ENCODE measurements around the gene ORMDL3. TPM values are rescaled to one million over a fixed set of nuclear protein-coding genes. Genes with fewer than 3 reads are reported as not detected.
A peak's percentile ranks its signal among the peaks of the same experiment; 100 is the strongest.

Gene ORMDL3
- total and polyA plus RNA-seq, 2 experiments from 2014 or later: 56.4 to 73.3 TPM

- H3K4me1 ChIP-seq (ENCODE audit: insufficient read depth): peaks cover 9% of the 10 kb centered on the region
- no peaks in the 10 kb centered on the region for H3K9me3 ChIP-seq (ENCODE audit: low read depth)
- H2AFZ ChIP-seq: no peak overlapping the region
- no peaks in the 10 kb centered on the region for H3K36me3 ChIP-seq (replicated peaks; ENCODE audit: insufficient read depth, low read depth)
- 42% methylated on average over 7 of the region's 8 CpGs for WGBS (ENCODE audit: low lambda C conversion rate, missing lambda C conversion rate)
- TF ChIP-seq EZH2phosphoT487 (IDR thresholded peaks at IDR 0.05; ENCODE audit: low read depth, severe bottlenecking, unreplicated experiment): no peak
- no peak for TF ChIP-seq EZH2 (IDR thresholded peaks at IDR 0.05; ENCODE audit: borderline replicate concordance)
- no peaks in the 10 kb centered on the region for H3K79me2 ChIP-seq
- DNase-seq (ENCODE audit: low spot score): peak; percentile 35
- peak overlapping the region; percentile 23 for H3K27ac ChIP-seq
- no peaks in the 10 kb centered on the region for H3K27me3 ChIP-seq
- no peak overlapping the region for H3K4me3 ChIP-seq
- no peaks in the 10 kb centered on the region for H3K9me2 ChIP-seq (replicated peaks; ENCODE audit: insufficient read depth)
- no peak overlapping the region for H3K4me2 ChIP-seq
- no peaks in the 10 kb centered on the region for H4K20me1 ChIP-seq (ENCODE audit: insufficient read depth, poor library complexity, severe bottlenecking)
Observed at GRCh38 chr17:39960524-39961041, 33.2 kb upstream of the ORMDL3 start.

- TF ChIP-seq EZH2 (IDR thresholded peaks at IDR 0.05; ENCODE audit: borderline replicate concordance): no peak
- TF ChIP-seq CTCF (IDR thresholded peaks at IDR 0.05; ENCODE audit: poor library complexity): no peak
- no peak for TF ChIP-seq EZH2phosphoT487 (IDR thresholded peaks at IDR 0.05; ENCODE audit: low read depth, severe bottlenecking, unreplicated experiment)
- Histone ChIP-seq H3K79me2 (no peaks in the 10 kb centered on the region), H3K4me1 (ENCODE audit: insufficient read depth) (peaks cover 17% of the 10 kb centered on the region), H2AFZ (no peak overlapping the region), H3K27ac (no peak overlapping the region), H3K4me2 (no peak overlapping the region), H3K4me3 (no peak overlapping the region), H4K20me1 (ENCODE audit: insufficient read depth, poor library complexity, severe bottlenecking) (no peaks in the 10 kb centered on the region), H3K9me2 (replicated peaks; ENCODE audit: insufficient read depth) (no peaks in the 10 kb centered on the region), H3K9me3 (ENCODE audit: low read depth) (no peaks in the 10 kb centered on the region), H3K36me3 (replicated peaks; ENCODE audit: insufficient read depth, low read depth) (no peaks in the 10 kb centered on the region), H3K27me3 (no peaks in the 10 kb centered on the region)
- 53% methylated on average over 4 of the region's 4 CpGs for WGBS (ENCODE audit: low lambda C conversion rate, missing lambda C conversion rate)
- DNase-seq (ENCODE audit: low spot score): no peak
Observed at GRCh38 chr17:39955726-39956225, 28.4 kb upstream of the ORMDL3 start.

- Histone ChIP-seq H3K4me3 (no peak overlapping the region), H4K20me1 (ENCODE audit: insufficient read depth, poor library complexity, severe bottlenecking) (no peaks in the 10 kb centered on the region), H3K27ac (no peak overlapping the region), H3K9me2 (replicated peaks; ENCODE audit: insufficient read depth) (no peaks in the 10 kb centered on the region), H3K4me1 (ENCODE audit: insufficient read depth) (peaks cover 11% of the 10 kb centered on the region), H3K36me3 (replicated peaks; ENCODE audit: insufficient read depth, low read depth) (no peaks in the 10 kb centered on the region), H3K27me3 (no peaks in the 10 kb centered on the region), H3K9me3 (ENCODE audit: low read depth) (no peaks in the 10 kb centered on the region), H2AFZ (no peak overlapping the region), H3K4me2 (no peak overlapping the region), H3K79me2 (no peaks in the 10 kb centered on the region)
- WGBS (ENCODE audit: low lambda C conversion rate, missing lambda C conversion rate): 65% methylated on average over 3 of the region's 4 CpGs
- DNase-seq (ENCODE audit: low spot score): no peak
- TF ChIP-seq CTCF (IDR thresholded peaks at IDR 0.05; ENCODE audit: poor library complexity) (no peak), EZH2phosphoT487 (IDR thresholded peaks at IDR 0.05; ENCODE audit: low read depth, severe bottlenecking, unreplicated experiment) (no peak), EZH2 (IDR thresholded peaks at IDR 0.05; ENCODE audit: borderline replicate concordance) (no peak)
Observed at GRCh38 chr17:39954876-39955275, 27.5 kb upstream of the ORMDL3 start.

GRCh38 chr17:39953471-39953888 lies 26.1 kb upstream of the ORMDL3 start:
- H3K4me2 ChIP-seq: peak overlapping the region; percentile 89
- peak overlapping the region; percentile 11 for H3K4me3 ChIP-seq
- no peak for TF ChIP-seq EZH2phosphoT487 (IDR thresholded peaks at IDR 0.05; ENCODE audit: low read depth, severe bottlenecking, unreplicated experiment)
- TF ChIP-seq EZH2 (IDR thresholded peaks at IDR 0.05; ENCODE audit: borderline replicate concordance): no peak
- no peak for TF ChIP-seq CTCF (IDR thresholded peaks at IDR 0.05; ENCODE audit: poor library complexity)
- H3K9me2 ChIP-seq (replicated peaks; ENCODE audit: insufficient read depth): no peaks in the 10 kb centered on the region
- H3K27ac ChIP-seq: peak overlapping the region; percentile 43
- 40% methylated on average over 8 of the region's 9 CpGs for WGBS (ENCODE audit: low lambda C conversion rate, missing lambda C conversion rate)
- peaks cover 8% of the 10 kb centered on the region for H3K4me1 ChIP-seq (ENCODE audit: insufficient read depth)
- H3K79me2 ChIP-seq: no peaks in the 10 kb centered on the region
- no peaks in the 10 kb centered on the region for H3K36me3 ChIP-seq (replicated peaks; ENCODE audit: insufficient read depth, low read depth)
- no peaks in the 10 kb centered on the region for H4K20me1 ChIP-seq (ENCODE audit: insufficient read depth, poor library complexity, severe bottlenecking)
- no peaks in the 10 kb centered on the region for H3K9me3 ChIP-seq (ENCODE audit: low read depth)
- H2AFZ ChIP-seq: peak overlapping the region; percentile 97
- DNase-seq (ENCODE audit: low spot score): no peak
- no peaks in the 10 kb centered on the region for H3K27me3 ChIP-seq

Data from hepatocyte (in vitro differentiated cells).